Left lobe of liver (tissue), 2 donors: Measurements from ENCODE around the gene PRDM2. TPM values are rescaled to one million over a fixed set of nuclear protein-coding genes. Genes with fewer than 3 reads are reported as not detected.

Source experiments
- ATAC-seq: fragments of 200-7000 bp; cut with Tn5 transposase; one replicate; pipeline ENCODE4 v1.9.1; 2020; ENCODE audit warnings: mild to moderate bottlenecking, moderate library complexity
- DNase-seq: peaks from one replicate; pipeline ENCODE4 v3.0.0-alpha.2; 2020; ENCODE audit warnings: low spot score
- total RNA-seq: library from RNA; stranded (reverse); gene quantifications from one replicate; pipeline ENCODE4 v1.2.1, GENCODE V29; 2021
- donor health status: DM: no; HTN: no; CAD: no; lungs with moderate emphysema.
- donor health status: DM: no; HTN: yes; CAD: no.

Gene PRDM2
- total RNA-seq, 1 donor from 2014 or later = 11.7 TPM

DNA sequence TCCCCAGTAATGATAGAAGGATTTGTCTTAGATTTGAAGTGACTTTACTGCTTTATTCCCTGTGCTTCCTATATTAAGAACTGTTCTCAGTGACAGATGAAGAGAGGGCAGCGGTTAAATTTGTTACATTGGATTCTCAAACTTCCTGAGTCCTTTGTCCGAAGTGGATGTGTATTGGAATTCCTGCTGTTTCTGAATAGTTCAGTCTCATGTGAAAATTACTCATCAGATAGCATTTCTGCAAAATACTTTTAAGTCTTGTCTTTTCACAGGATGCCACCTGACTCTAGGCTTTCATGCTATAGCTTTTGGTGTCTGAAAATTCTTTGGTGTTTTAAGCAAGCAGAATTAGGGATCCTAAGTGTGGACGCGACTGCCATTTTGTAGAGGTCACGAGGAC, 83.6 kb downstream of the PRDM2 start:
- ATAC-seq (no peak), DNase-seq (no peak)

DNA sequence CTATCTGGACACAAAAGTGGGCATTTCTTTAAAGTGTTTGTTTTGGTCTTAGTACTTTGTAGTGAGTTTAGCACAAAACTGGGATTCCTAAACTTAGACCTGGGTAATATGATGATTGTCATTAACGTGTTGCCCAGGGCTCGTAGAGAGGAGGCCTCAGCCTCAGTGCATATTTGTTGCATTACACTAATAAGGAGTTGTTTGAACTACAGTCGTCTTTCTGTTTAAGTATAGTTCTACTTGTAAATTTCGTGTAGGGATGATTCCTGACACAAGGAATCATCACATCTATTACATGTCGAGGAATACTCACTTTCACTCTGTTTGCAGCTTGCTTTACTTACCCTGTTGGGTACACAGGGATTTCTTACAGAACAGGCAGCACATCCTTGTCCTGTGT, 85.0 kb downstream of the PRDM2 start:
- no peak for DNase-seq
- no peak for ATAC-seq

DNA sequence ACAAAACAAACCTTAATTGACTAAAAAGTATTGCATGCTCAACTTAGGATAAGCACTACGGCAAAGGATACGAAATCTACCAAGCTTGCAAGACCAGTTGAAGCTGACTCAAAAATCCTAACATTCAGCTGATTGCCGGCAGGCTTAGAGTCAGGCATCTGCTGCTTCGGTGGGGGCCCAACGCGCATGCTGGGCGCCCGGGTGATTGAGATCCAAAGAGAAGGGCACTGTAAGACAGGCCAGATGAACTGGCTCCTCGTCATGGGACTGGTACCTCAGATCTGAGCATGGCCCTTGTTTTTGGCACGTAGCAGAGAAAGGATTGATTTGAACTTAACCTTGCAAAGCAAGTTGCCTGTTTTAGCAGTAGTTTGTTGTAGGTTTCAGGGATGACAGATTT, 86.6 kb downstream of the PRDM2 start:
- DNase-seq (no peak), ATAC-seq (no peak)

DNA sequence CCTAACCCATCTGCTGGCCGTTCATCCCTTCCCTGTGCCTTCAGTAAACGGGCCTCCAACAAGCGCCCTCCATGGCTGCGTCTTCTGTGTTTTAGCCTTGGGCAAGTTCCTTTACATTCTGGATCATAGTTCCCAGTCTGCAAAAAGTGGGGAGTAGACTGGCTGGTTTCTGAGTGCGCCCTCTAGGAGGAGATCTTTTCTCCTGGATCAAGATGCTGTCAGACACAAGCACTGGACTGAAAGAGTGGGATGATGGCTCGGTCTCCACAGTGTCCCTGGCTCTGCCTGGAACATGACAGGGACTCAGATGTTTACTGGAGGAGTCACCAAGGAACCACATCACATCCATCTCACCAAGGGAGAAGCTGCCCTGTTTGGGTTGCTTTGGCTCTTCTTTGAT, 88.8 kb downstream of the PRDM2 start:
- ATAC-seq = no peak
- no peak for DNase-seq

DNA sequence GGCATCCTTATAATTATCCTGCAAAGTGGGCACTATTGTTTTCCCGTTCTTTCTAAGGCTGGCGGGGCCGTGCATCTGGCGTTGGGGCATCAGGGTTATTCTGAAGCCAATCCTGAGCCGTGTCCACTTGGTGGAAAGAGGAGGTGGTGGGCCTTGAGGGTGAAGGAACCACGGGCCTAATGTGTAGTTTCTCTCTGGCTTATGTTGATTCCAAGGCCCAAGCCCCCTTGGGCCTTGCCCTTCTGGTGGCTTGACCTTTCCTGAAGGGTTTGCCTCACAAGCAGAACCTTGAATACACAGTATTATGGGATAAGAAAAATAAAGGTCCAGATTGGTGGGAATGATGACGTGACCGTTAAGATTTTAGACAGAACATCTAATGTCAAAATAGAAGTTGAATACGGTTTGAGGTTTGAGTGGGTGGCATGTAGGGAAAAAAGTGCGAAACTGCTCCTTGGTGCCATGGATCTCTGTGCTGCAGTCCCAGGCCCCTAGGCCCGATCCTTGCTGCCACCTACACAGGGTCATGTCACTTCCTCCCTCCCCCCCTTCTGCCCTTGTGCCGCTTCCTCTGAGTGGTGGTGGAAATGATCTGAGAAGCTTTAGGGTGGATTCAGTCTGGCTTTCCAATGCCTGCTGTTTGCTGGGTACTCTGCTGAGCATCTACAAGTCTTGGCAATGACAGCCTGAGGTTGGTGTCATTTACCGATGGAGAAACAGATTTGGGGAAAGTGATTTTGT, 90.5 kb downstream of the PRDM2 start:
- ATAC-seq = no peak
- DNase-seq = no peak

DNA sequence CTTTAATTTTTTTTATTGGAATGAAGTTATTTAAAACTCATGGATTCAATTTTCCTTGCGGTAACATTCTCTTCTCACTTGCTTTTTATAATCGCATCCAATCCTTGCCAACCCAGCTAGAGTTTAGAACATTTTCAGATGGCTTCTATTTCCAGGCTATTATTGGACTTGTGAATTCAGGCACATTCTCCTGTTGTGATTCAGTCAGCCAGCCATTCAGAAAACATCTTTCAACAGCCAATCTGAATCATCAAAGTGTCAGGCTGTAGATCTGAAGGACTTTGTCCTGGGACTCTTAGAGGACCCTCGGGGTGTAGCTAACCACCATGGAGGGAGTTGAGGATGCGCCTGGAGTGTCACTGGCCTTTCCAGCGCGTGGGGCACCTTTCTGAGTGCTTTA, 92.4 kb downstream of the PRDM2 start:
- ATAC-seq = no peak

DNA sequence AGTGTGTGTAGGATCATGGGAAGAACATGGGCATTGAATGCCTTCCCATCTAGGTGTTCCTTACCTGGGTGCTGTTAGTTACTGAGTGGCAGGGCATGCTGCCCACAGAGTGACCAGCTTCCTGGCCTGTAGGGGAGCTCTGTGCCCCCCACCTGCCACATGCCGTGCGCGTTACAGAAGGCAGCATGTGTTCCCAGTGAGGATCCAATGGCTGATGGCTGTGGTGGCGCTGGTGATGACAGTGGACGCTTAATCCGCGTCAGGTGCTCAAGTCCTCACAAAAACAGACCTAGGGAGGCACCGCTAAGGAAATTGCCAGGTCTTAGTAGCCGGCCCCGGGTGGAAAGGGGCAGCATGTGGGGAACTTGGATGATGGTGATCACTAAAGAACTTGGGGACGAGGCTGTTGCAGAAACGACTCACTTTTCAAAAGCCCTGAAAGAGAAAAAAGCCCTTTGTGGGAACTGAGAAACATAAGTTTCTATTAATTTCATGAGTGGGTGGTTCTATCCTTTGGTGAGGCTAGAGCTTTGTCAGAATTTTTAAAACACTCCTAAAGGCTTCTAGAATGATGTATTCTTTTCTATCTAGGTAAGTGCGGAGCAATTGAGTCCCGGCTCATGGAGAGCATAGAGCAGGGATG, 93.2 kb downstream of the PRDM2 start:
- ATAC-seq (no peak), DNase-seq (no peak)

More for the DNA sequence above, 92.4 kb downstream of the PRDM2 start:
- no peak for DNase-seq

DNA sequence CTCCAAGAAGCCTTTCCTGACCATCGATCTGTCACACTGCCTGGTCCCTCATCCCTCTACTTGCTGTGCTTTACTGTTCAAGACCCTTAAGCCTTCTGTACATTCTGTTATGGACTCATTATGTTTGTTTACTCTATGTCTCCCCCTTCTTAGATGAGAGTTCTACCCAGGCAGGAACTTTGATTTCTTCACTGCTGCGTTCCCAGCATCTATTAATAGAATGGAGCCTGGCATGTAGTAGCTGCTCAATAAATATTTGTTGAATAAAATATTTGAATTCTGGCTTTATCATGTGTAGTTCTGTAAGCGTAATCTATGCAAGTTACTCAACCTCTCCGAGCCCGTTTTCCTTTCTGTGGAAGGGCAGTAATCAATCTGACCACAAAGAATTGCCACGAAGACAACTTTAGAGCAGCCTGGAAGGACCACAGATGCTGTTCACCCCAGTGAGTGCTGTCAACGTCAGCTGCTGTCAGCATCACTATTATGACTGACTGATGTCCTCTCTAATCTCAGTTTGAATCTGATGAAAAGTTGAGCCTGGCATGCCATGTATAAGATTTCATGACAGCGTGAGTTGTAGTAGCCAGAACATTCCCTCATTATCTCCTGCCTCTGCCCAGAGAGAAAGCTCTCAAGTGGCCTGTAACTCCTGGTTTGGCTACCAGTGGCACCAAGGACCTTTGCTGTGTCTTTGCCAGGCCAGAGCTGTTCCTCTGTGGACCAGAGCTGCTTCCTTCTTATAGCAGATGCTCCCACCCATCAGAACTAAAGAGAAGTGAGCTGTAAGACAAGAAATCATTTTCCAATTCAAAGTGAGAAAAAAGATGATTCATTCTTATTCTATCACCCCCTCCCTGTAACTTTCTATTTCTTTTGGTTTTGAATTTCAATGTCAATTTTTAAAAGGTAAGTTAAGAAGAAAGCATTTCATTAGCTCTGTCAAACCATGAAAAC, 94.5 kb downstream of the PRDM2 start:
- ATAC-seq = no peak
- DNase-seq = no peak

DNA sequence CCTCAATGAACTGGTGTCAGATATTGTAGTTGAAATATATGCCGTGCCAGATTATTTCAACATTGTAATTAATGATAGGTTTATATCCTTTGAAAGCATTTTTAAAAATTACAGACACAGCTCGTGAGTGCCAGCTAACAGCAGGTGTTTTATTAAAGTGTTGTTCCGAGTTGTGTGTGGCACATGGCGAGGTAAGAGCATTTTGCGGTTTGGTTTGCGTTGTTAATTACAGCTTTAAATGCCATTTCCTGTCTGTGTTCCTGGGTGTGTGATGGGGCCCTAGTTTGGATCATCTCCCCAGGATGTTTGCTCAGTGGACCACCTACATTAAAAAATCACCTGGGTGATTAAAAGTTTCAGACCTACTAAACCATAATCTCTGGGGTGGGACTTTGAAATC, 97.4 kb downstream of the PRDM2 start:
- DNase-seq (no peak), ATAC-seq (no peak)

DNA sequence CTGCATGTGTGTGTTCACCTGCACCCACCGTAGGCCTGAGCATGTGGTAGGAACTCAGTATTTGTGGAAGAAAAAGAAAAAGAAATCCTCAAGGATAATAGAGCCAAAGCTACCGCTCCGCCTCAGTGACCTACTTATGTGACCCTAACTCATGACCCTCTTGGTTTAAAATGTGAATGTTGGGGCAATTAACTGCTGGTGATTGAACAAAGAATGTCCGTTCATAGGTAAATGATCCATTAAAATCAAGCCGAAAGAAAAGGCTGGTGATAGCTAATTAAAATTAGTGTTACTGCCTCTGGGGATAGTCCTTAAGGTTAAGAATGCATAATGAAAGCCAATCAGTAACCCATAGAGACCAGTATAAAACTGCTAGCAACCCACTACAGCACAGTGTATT, 98.1 kb downstream of the PRDM2 start:
- no peak for DNase-seq
- ATAC-seq = no peak

DNA sequence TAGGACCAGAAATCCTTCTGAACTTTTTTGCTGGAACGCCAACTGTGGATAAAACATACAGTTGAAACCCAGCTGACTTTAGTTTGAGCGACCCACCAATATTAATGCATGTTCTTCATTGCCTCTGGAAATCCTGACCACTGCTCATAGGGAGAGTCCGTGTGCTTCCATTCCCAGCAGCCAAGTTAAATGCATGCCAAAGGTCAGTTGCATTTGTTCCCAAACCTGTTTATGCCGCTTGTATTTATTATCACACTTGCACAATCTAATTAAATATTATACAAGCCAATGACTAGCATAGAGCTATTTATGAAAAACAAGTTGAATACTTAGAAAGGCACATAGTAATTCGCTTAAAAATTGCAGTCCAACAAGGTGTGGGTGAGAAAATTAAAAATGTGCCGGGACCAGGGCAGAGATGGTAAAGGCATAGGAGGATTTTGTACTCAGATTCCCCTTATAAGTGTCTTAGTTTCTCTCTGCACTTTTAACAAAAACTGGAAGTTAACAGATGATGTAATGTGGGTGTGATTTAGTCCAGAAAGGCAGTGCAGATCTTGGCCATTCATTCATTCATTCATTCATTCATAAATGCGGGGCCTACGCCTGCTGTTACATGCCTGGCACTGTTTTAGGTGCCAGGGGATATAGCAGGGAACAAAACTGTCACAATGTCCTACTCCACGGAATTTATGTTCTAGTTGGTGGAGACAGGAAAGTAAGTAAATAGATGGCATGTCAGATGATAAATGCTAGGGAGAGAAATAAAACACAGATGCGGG, 99.7 kb downstream of the PRDM2 start:
- DNase-seq (peak; percentile 59), ATAC-seq (peak; percentile 84)

DNA sequence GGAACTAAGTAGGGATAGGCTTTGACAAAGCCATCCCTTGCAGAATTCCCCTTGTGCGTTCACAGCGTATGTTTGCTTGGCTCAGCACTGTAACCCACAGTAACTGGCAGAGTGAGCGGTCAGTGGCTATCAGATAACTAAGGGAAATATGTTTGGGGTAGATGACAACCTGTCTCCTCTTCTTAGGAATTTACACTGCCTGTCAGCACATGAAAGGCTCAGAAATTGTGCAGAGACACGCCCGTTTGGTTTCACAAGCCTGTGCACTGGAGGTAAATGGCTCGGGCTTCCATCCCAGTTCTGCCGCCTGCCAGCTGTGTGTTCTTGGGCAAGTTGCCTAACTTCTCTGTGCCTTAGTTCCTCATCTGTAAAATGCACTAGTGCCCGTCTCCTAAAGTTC, 101.2 kb downstream of the PRDM2 start:
- no peak for DNase-seq
- peak; percentile 52 for ATAC-seq

DNA sequence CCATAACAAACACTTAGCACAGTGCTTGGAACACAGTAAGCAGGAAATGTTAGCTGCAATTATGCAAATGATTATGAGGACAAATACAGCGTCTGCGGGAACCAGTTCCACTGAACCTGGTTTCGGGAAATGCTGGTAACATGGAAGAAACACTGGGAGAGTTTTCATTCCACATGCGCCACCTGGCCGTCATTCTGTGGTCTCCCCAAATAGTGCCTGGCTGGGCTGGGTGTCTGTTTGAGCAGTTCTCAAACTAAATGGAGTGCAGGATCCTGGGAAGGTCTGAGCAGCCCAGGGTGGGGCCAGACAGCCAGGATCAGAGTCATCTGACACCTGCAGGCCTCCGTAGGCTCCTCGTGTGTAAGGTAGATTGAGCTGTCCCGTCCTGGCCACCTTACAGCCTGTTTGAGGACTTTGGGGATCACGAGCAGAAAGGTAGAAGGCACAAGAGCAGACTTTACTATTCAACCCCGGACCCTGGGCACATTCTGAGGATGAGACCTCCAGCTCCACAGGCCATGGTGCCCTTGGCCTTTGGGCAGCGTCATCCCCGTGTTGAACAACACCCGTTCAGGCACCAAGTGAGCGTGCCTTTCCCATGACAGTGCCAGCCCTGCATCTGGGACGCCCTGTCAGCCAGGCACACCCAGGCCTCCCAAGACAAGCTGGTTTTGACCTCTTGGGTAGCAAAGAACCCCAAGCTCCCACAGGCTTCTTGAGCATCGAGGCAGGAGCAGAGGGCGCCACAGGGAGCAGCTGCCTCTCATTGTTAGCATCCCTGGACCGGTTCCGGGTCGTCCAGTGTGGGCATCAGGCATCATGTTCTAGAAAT, 101.9 kb downstream of the PRDM2 start:
- DNase-seq = no peak
- ATAC-seq = no peak

DNA sequence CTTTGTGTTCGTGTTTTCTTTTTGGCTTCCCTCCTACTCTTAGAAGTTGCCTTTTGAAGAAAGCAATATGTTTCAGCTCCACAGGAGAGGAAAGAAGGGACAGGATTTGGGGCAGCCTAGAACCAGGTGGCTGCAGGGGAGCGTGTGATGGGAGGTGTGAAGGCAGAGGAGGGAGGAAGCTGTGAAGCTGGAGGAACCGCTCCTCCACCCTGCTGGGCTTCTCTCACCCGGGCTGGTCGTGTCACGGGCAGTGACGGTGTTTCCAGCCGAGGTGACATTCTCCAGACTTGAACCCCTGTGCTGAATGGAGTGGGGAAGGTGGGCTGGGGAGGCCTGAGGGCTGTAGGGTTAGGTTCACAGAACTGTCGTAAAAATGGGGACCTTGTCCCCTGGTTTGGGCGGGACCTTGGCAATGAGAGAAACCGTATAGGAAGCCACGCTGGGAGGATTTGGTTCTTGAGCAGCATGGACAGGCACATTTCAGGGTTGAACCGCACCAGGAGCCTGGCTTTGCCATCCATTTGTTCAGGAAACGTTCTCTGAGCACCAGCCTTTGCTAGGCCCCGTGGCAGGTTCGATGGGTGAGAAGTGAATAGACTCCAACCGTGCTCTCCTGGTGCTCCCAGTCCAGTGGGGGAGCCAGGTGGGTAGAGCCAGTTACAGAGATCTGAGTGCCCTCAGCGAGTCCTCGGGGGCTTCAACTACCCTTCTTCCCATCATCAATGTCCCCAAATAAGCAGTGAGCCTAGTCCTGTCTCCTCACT, 103.0 kb downstream of the PRDM2 start:
- DNase-seq (no peak), ATAC-seq (no peak)

DNA sequence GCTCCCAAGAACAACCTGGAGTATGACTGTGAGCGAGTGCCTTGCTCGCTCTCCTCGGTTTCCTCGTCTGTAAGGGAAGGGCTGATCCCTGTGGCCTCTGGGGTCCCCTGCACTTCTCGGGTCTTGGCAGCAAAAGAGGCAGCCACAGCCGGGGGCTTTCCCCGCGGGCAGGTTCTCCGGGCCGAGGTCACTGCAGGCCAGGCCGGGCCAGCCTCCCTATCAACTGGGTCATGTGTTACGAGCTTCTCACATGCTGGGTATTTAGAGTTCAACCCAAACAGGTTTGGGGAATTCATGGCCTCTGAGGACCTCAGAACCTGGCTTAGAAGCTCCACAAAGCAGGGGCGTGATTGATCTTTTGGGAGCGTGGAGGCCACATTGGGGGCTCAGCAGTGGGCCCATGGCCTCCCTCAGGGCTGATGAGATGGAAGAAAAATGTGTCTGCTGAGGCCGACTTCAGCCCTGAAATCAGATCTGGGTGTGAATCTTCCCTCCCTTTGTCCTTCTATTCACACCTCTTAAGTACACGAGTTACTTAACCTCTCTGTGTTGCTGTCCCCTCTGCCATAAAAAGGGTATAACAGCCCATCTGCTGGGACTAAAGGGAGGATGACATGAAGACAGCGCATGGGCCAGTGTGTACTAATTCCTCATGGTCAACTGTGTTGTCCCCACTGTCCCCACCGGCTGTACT, 103.7 kb downstream of the PRDM2 start:
- ATAC-seq (no peak), DNase-seq (no peak)

DNA sequence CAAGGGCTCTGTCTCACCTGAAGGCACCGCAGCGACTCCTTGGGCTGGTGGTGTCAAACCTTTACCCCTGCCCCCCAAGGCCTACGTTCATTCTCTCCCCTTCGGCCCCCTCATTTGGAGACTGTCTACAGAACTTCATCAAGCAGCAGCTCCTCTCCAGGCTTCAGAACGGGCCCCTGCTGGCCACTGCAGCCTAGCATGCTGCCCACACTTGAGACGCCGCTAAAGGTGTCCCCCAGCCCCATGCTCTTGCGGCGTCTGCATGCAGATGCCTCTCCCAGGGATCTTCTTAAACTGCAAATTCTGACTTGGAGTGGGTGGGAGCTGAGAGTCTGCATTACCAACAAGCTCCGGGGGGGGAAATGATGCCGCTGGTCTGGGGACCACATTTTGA, 104.2 kb downstream of the PRDM2 start:
- ATAC-seq = no peak
- DNase-seq = no peak

DNA sequence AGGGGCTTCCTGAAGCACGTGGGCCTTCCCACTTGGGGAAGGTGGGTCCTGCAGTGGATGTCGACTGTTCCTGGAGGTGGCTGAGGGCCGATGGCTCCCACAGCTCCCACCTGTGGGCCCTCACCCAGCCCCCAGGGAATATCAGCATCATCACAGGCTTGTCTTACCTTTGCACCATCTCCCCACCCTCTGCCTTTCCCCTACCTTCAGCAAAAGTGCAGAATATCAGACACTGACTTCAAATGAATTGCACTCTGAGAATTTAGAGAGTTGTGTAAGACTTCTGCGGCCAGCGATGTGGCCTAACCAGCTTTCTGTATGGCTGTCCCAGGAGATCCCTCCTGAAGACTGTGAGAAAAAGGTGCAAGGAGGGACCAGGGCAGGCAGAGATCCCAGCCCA, 105.4 kb downstream of the PRDM2 start:
- DNase-seq (no peak), ATAC-seq (no peak)

DNA sequence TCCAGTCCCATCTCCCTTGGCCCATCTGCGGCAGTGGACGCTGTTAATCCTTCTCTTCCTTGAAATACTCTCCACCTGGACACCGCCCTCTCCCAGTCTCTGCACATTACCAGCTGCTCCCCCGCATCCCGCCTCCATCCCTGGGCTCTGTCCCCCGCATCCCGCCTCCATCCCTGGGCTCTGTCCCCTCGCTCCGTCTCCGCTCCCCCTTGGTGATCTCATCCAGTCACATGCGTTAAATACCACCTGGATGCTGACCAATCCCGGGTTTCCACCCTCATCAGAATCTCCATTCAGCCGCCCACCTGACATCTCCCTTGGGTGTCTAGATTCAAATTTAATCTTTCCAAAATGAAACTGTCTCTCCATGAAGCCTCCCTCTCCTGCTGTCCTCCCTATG, 106.1 kb downstream of the PRDM2 start:
- DNase-seq (no peak), ATAC-seq (no peak)

DNA sequence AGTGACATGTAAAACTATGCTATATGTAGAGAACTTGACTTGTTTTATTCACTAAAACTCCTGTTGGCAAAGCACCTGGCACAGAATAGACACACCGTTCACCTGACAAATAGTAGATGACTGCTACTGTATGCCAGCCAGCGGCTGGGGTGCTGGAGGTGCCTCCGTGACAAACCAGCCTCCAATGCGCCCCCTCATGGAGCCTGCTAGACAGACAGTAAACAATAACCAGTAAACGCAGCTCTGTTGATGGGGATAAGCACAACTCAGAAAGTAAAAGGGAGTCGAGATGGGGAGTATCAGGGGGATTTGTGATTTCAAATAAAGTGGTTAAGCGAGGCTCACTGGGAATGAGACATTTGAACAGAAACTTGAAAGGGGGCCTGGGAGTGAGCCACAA, 107.2 kb downstream of the PRDM2 start:
- peak; percentile 29 for ATAC-seq
- no peak for DNase-seq
